HTR-8/SVneo (cell line): ENCODE data around the gene SLC25A26.
"Not testable (repeated sequence)": the region's sequence is repeated elsewhere in the genome, so short reads cannot be mapped to it uniquely, and the experiment has no call there.

Experiments
- DNase-seq: peaks from one replicate; pipeline ENCODE4 v3.0.0; 2011; ENCODE audit warnings: low spot score, mixed read lengths; ENCODE audit not compliant: insufficient read length
- FAIRE-seq: peaks from 2 replicates; lab custom pipeline; 2011; peaks lifted over from hg19 to GRCh38; lab: Jason Lieb, UNC

SLC25A26 gene

GRCh38 chr3:66267031-66267430 lies 46.2 kb downstream of the SLC25A26 start:
- FAIRE-seq = no peak

GRCh38 chr3:66267906-66268305 lies 47.1 kb downstream of the SLC25A26 start:
- DNase-seq = no peak

More at GRCh38 chr3:66267031-66267430, 46.2 kb downstream of the SLC25A26 start:
- no peak for DNase-seq

DNA sequence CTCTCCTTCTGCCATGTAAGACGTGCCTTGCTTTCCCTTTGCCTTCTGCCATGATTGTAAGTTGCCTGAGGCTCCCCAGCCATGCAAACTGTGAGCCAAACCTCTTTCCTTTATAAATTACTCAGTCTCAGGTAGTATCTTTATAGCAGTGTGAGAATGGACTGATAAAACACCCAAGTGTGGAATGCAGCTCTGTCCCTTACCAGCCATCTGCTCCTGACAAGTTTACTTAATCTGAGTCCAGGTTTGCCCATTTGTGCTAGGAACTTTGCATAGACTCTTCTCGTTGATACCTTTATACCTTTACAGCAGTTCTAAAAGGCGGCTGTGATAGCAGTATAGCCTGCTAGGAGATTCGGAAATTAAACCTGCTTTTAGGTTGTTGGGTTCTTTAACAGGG lies 48.1 kb downstream of the SLC25A26 start:
- no peak for FAIRE-seq
- no peak for DNase-seq

More at GRCh38 chr3:66267906-66268305, 47.1 kb downstream of the SLC25A26 start:
- FAIRE-seq = no peak

- FAIRE-seq (no peak), DNase-seq (no peak)
These were observed 48.6 kb downstream of the SLC25A26 start for GRCh38 chr3:66269411-66269810.

DNA sequence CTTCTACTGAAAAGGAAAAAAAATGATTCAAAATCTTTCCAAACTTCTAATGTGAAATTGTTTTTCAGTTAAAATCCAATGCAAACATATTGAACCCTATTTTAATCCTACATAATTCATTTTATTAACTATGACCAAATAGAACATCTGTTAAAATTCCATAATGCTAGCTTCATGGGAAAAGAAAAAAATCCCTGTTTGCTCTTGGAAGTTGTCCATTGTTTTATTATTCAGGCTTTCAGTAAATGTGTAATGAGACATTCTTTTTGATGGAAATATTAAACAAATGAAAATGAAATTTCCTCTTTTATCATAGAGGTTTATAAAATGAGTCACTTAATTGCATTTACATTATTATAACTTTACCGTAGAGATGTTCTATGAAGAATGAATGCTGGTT lies 49.5 kb downstream of the SLC25A26 start:
- no peak for FAIRE-seq
- DNase-seq = no peak

GRCh38 chr3:66270701-66271100 lies 49.9 kb downstream of the SLC25A26 start:
- DNase-seq (no peak), FAIRE-seq (peak; percentile 54)

GRCh38 chr3:66271231-66271630 lies 50.4 kb downstream of the SLC25A26 start:
- DNase-seq (no peak), FAIRE-seq (no peak)

GRCh38 chr3:66272016-66272415 lies 51.2 kb downstream of the SLC25A26 start:
- DNase-seq (no peak), FAIRE-seq (no peak)

GRCh38 chr3:66274837-66275236 lies 54.0 kb downstream of the SLC25A26 start:
- FAIRE-seq, DNase-seq: not testable (repeated sequence)

DNA sequence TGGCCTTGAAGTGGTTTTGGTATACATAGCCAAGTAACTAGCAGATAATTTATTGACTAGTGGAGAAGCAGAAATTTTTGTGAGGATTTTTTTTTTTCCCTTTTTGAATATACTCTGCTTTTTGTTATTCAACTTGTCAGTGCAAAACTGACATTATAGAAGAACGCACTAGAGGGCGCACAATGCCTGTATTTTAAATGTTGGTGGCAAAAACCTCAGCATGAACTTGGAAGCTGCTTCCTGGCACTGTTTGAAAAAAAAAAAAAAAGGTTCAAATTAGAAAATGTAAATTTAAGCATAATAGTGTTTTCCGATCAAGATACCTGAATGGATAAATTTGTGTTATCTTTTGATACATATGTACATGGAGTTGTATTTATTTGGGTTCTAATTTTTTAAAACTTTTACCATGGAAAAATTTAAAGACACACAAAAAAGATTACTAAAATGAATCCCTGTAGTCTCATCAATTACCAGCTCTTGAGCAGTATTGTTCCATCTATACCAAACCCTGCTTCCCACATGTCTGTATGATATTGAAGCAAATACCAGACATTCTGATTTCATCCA lies 56.0 kb downstream of the SLC25A26 start:
- DNase-seq (no peak), FAIRE-seq (no peak)

DNA sequence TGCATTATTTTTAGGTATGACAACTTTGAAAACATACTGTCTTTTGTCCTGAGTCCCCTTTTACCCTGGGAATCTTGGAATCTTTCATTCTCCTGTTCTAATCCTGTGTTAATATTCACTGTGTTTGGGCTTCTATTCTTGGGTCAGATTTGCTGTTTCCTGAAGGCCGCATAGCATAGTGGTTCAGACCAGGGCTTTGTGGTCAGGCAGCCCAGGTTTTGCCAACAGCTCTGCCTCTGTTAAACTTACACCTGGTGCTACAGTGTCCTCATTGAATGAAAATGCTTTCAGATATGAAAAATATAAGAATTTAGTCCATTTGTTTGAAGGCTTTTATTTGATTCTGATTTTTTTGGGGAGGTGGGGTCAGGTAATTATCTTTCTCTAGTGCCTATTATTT lies 58.4 kb downstream of the SLC25A26 start:
- FAIRE-seq = no peak
- DNase-seq = no peak

GRCh38 chr3:66280304-66280703 lies 59.5 kb downstream of the SLC25A26 start:
- DNase-seq = no peak
- no peak for FAIRE-seq

DNA sequence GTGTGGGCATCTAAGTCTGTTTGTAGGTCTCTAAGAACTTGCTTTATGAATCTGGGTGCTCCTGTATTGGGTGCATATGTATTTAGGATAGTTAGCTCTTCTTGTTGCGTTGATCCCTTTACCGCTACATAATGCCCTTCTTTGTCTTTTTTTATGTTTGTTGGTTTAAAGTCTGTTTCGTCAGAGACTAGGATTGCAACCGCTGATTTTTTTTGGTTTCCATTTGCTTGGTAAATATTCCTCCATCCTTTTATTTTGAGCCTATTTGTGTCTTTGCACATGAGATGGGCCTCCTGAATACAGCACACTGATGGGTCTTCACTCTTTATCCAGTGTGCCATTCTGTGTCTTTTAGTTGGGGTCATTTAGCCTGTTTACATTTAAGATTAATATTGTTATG lies 71.1 kb downstream of the SLC25A26 start:
- not testable (repeated sequence) for FAIRE-seq, DNase-seq

- FAIRE-seq (no peak), DNase-seq (no peak)
These were observed 76.6 kb downstream of the SLC25A26 start for GRCh38 chr3:66297260-66297873.

DNA sequence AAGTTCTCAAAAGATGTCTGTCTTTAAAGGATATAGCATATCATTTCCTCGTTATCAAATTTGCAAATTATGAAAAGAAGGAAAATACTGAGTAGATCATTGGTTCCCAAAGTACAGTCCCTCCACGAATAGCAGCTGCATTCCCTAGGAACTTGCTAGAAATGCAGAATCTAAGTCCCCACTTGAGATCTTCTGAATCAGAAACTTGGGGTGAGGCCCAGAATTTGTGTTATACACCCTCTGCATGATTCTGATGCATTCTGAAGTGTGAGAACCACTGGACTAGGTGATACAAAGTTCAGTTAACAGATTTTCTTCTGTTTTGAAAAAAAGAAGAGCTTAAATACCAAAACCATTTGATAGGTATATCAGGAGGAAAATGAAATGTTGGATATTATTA lies 77.1 kb downstream of the SLC25A26 start:
- FAIRE-seq (no peak), DNase-seq (no peak)

GRCh38 chr3:66298591-66298990 lies 77.8 kb downstream of the SLC25A26 start:
- DNase-seq = no peak
- FAIRE-seq = no peak

- not testable (repeated sequence) for FAIRE-seq, DNase-seq
These were observed 78.3 kb downstream of the SLC25A26 start for GRCh38 chr3:66299085-66299484.

DNA sequence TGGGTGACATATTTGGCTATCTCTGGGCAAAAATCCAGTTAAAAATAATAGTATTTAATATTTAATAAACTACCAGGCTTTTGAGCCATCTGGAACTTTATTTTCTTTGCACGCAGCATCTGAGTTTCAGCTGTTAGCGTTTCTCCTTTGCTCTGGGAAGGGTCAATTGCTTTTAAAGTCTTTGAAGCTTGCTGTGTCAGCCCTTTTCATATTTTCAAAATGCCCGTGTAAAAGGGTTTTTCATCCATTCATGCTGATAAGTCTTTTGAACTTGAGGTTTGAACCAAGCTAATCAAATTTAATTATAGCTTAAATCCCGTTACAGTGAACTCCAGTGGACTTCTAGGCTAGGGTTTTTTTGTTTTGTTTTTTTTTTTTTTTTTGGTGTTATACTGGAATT lies 79.1 kb downstream of the SLC25A26 start:
- FAIRE-seq = no peak
- no peak for DNase-seq

DNA sequence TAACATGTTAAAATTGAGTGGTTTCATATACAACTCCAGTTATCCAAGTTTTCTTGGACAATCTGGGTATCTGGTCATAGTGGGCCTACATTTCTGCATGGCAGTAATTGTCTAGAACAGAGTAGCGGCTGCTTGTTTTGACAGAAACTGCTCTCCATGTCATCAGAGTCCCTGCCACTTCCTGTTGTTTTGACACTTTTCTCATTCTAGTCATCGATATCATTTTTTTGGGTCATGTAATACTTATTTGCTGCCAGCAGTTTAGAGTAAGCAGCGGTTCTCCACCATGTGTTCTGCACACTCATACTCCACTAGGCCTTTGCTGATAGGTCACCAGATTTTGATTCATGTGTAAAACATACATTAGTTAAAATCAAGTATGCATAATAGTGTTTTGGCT lies 81.5 kb downstream of the SLC25A26 start:
- DNase-seq = no peak
- no peak for FAIRE-seq

DNA sequence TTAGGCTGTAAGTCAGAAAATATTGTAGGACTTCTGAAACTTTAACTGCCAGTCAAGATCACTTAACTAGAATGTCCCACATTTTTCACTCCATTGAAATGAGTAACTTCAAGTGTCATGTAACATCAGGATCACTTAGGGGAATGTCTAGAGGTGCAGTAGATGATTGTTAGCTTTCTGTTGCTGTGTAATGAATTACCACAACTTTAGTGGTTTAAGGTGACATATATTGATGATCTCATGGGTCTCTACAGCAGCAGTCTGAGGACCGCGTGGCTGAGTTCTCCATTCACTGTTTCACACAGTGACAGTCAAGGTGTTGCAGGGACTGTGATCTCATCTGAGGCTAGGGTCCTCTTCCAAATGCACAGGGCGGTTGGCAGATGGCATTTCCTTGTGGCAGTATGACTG lies 82.7 kb downstream of the SLC25A26 start:
- FAIRE-seq = no peak
- DNase-seq = no peak

DNA sequence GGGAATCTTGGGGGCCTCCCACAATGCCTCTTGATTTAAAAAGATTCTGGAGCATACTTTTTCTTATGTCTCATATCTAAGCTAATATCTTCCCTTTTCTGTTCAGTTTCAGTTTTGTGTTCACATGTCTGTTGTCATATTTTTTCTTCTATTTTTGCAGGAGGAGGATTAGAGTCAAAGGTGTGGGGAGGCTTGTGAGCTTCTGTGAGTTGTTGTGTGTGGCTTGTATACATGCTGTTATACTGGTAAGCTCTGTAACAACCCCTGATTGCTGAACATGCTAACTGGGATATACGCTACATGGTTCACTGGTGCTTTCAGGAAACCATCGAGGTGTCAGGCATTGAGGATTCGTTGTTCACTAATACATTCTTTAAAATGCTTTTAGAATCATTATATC lies 83.5 kb downstream of the SLC25A26 start:
- FAIRE-seq (no peak), DNase-seq (no peak)

GRCh38 chr3:66306086-66306485 lies 85.3 kb downstream of the SLC25A26 start:
- DNase-seq, FAIRE-seq: not testable (repeated sequence)
